Astrocyte of the spinal cord (primary cell): ENCODE results near the gene WWOX.

Source experiments
- DNase-seq: peaks from one replicate; pipeline ENCODE4 v3.0.0; 2011; ENCODE audit warnings: low read depth, low spot score
- H3K4me3 ChIP-seq: 2 replicates; pipeline ENCODE4 v1.5.1; 2011; ENCODE audit warnings: low read depth, mild to moderate bottlenecking, low read length, moderate library complexity
- CTCF ChIP-seq: IDR thresholded peaks from 2 replicates; pipeline ENCODE4 v1.5.1; 2012; ENCODE audit warnings: low read depth, mild to moderate bottlenecking, low read length, inconsistent platforms
- in situ Hi-C: cut with HindIII; loops from 2 replicates; pipeline ENCODE4 v1.10.0; 2017; ENCODE audit warnings: low sequenced_read_pairs

WWOX gene

DNA sequence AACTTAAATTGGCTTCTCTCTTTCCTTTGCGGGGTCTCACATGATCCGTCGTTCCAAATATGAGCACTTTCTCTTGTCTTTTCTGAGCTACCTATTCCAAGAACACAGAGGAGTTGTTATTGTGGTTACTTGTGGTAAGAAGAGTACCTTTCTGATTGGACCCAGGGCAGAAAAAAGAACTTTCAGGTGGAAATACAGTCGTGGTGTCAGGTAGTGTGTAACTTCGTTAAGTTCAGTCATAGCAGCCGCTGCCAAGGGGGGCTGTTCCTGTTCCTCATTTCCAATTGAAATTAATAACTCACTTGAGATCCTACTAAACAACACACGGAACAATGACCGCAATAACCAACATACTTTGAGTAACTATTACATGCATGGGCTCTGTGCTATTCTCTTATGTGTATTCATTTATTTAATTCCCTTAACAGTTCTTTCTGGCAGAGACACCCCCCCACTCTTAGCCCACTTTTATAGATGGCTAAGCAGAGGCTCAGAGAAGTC is 819.4 kb downstream of the WWOX start:
- in situ Hi-C loops: no loop called here

DNA sequence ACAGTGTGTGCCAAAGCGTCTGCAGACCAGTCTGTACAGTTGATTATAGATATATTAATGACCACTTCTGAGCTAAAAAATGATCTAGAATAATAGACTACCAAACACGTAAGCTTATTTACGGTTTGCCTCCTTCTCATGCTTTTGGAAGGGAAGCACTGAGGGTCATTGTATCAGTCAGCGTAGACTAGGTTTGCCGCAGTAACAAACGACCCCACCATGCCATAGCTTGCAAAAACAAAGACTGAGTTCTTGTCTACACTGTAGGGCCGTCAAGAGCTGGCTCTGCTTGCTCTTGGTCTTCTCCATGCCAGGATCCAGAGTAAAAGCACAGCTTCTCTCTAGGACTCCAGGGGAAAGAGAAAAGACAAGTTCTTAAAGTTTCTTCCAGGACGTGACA is 820.4 kb downstream of the WWOX start:
- no peak for TF ChIP-seq CTCF
- in situ Hi-C loops: no loop called here

More for the DNA sequence above, 819.4 kb downstream of the WWOX start:
- H3K4me3 ChIP-seq: no peak overlapping the region
- DNase-seq: no peak
- no peak for TF ChIP-seq CTCF

GRCh38 chr16:78920621-78921020 is 821.2 kb downstream of the WWOX start:
- TF ChIP-seq CTCF: no peak
- no peak overlapping the region for H3K4me3 ChIP-seq

More for the DNA sequence above, 820.4 kb downstream of the WWOX start:
- H3K4me3 ChIP-seq: no peak overlapping the region
- DNase-seq: no peak

DNA sequence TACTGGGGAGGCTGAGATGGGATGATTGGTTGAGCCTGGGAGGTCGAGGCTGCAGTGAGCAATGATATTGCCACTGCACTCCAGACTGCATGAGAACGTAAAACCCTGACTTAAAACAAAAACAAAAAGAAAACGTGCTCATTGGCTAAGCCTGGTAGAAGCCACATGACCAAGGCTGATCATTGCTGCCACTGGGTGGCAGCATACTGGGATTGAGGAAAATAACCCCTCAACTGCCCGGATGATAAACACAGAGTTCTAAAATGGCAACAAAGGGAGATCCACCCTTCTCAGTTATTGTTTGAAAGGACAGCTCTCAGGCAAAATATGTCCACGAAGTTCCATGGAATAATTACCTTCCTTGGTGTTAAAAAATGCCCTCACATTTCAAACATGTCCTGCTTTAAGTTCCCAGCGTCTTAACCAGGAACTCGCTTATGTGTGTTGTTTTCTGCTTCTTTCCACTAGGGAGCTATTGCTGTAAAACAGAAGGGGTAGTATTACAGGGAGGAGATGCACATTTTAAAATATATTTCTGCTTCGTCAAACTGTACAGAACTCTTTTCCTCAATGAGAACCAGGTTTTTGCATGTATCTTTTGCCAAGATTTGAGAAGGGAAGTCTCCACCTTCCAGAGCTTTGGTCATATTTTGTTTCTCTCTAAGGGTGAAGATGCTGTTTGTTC is 825.8 kb downstream of the WWOX start:
- in situ Hi-C loops: no loop called here
- no peak overlapping the region for H3K4me3 ChIP-seq
- no peak for DNase-seq
- no peak for TF ChIP-seq CTCF

More at GRCh38 chr16:78920621-78921020, 821.2 kb downstream of the WWOX start:
- in situ Hi-C loops: no loop called here
- no peak for DNase-seq

- DNase-seq: no peak
- H3K4me3 ChIP-seq: no peak overlapping the region
- in situ Hi-C loops: no loop called here
- TF ChIP-seq CTCF: no peak
Measured at GRCh38 chr16:78926723-78927210, 827.3 kb downstream of the WWOX start.

- no peak for TF ChIP-seq CTCF
- DNase-seq: no peak
- H3K4me3 ChIP-seq: no peak overlapping the region
- in situ Hi-C loops: no loop called here
Measured at GRCh38 chr16:78927766-78928165, 828.3 kb downstream of the WWOX start.
